K562 (cell line): Measurements from ENCODE around the gene CTSL. TPM values are rescaled to one million over a fixed set of nuclear protein-coding genes. Genes with fewer than 3 reads are reported as not detected.

ENCODE experiments used
- CSDE1 ChIP-seq, 2 experiments: fragments of 450-650 bp; IDR thresholded peaks; 2 replicates each; pipeline ENCODE4 v1.6.1; 2016; ENCODE audit warnings: mild to moderate bottlenecking in 1 of 2
- ESRRA ChIP-seq: fragments of 450-650 bp; IDR thresholded peaks from 2 replicates; pipeline ENCODE4 v1.6.1; 2014; ENCODE audit warnings: low read depth, mild to moderate bottlenecking, moderate library complexity, borderline replicate concordance
- GABPB1 ChIP-seq: sonication (generic); formaldehyde crosslinking; IDR thresholded peaks from 2 replicates; pipeline ENCODE4 v1.8.0; 2022; ENCODE audit warnings: mild to moderate bottlenecking, missing genetic modification reagents
- GTF2E2 ChIP-seq: fragments of 200-800 bp; sonication (Bioruptor generic); IDR thresholded peaks from 2 replicates; pipeline ENCODE4 v1.6.1; 2016; ENCODE audit warnings: missing genetic modification characterization, missing compliant biosample characterization
- HDAC1 ChIP-seq, 2 experiments: fragments of 450-650 bp; IDR thresholded peaks; 2 replicates each; pipeline ENCODE4 v1.6.1; 2016 to 2017; ENCODE audit warnings: inconsistent platforms in 1 of 2, mild to moderate bottlenecking in 1 of 2, moderate library complexity in 1 of 2
- MNT ChIP-seq, 2 experiments: fragments of 450-650 bp; conservative IDR thresholded peaks; 2 replicates each; pipeline ENCODE4 v1.6.1; 2017; ENCODE audit warnings: mild to moderate bottlenecking in 2 of 2, moderate library complexity in 2 of 2
- NONO ChIP-seq, 2 experiments: fragments of 200-400 bp in 1 of 2; fragments of 450-650 bp in 1 of 2; formaldehyde crosslinking in 1 of 2; IDR thresholded peaks; 2 replicates each; pipeline ENCODE4 v1.6.1; 2017; ENCODE audit warnings: low read depth in 2 of 2, mild to moderate bottlenecking in 2 of 2, moderate library complexity in 2 of 2, low read length in 1 of 2
- POLR2B ChIP-seq: fragments of 450-650 bp; IDR thresholded peaks from 2 replicates; pipeline ENCODE4 v1.6.1; 2018; ENCODE audit warnings: low read depth; ENCODE audit not compliant: partially characterized antibody
- POLR2H ChIP-seq: IDR thresholded peaks from 2 replicates; pipeline ENCODE4 v1.6.1; 2016; ENCODE audit warnings: missing genetic modification characterization, low read depth, mild to moderate bottlenecking, control low read depth, missing compliant biosample characterization, moderate library complexity
- RB1 ChIP-seq: fragments of 450-650 bp; IDR thresholded peaks from 2 replicates; pipeline ENCODE4 v1.6.1; 2017; ENCODE audit warnings: low read depth, mild to moderate bottlenecking
- RBFOX2 ChIP-seq: fragments of 200-400 bp; formaldehyde crosslinking; IDR thresholded peaks from 2 replicates; pipeline ENCODE4 v1.6.1; 2017; ENCODE audit warnings: low read depth, mild to moderate bottlenecking, low read length, moderate library complexity
- REST ChIP-seq, 2 experiments: fragments of 450-650 bp; formaldehyde crosslinking in 1 of 2; IDR thresholded peaks; 2 replicates each; pipeline versions ENCODE4 v1.4.0 to v1.6.1; 2014 to 2020; ENCODE audit warnings: mild to moderate bottlenecking in 2 of 2, borderline replicate concordance in 1 of 2, low read depth in 1 of 2
- SMAD4 ChIP-seq: fragments of 250-450 bp; sonication (Bioruptor Pico); conservative IDR thresholded peaks from 2 replicates; pipeline ENCODE4 v1.8.0; 2021; ENCODE audit warnings: inconsistent platforms, mild to moderate bottlenecking, moderate library complexity
- UBTF ChIP-seq, 2 experiments: IDR thresholded peaks; 2 replicates each; pipeline ENCODE4 v1.6.1; 2012; ENCODE audit warnings: improper control_type of control experiment in 2 of 2, low read depth in 2 of 2, low read length in 2 of 2, borderline replicate concordance in 1 of 2
- polyA plus RNA-seq, 8 experiments: library from polyadenylated mRNA; depleted of rRNA in 4 of 8; stranded (reverse) in 5 of 8; unstranded in 3 of 8; fragments of >200 nt; fragmentation: Nextera tagmentation in 2 of 8; fragmentation: Illumina TruSeq in 1 of 8; extraction: Ambion mirVana in 2 of 8; extraction: Trizol in 1 of 8; gene quantifications; 2 replicates each; pipeline versions ENCODE4 v1.2.1 to v1.2.3, GENCODE V29; 2011 to 2014; ENCODE audit warnings: inconsistent platforms in 1 of 8, missing spikeins in 1 of 8
- total RNA-seq, 7 experiments: library from RNA; depleted of rRNA in 6 of 7; stranded (reverse); fragments of >200 nt in 6 of 7; fragmentation: Illumina TruSeq in 2 of 7; extraction: Trizol in 2 of 7; gene quantifications; 2 replicates each; pipeline versions ENCODE4 v1.2.1 to v1.2.3, GENCODE V29; 2011 to 2021; ENCODE audit warnings: low replicate concordance in 1 of 7

The CTSL gene
- total and polyA plus RNA-seq, 9 of the 15 experiments (the other 6 are each of a cell fraction or from before 2014, with no cell fraction given) = 55.9 to 165 (median 93.7) TPM

GRCh38 chr9:87725900-87726709 lies at the start of gene CTSL (continued):
- peak; percentile 93 for TF ChIP-seq REST (IDR thresholded peaks at IDR 0.05; ENCODE audit: borderline replicate concordance)
- TF ChIP-seq REST (CRISPR knock-in tag; IDR thresholded peaks at IDR 0.05; ENCODE audit: low read depth) = no peak
- TF ChIP-seq GTF2E2 = 0 out of 2 replicates have a peak, but pooled peaks have one; percentile 38
- TF ChIP-seq UBTF (IDR thresholded peaks at IDR 0.05; ENCODE audit: borderline replicate concordance in 1 of 2, low read depth in 2 of 2, low read length in 2 of 2) = peak in 1 of 2 experiments; percentile 87; a peak in 3 of 4 replicates
- peak; percentile 94 for TF ChIP-seq SMAD4 (CRISPR knock-in tag)
- peak; percentile 38; the same call in 1 of the 2 replicates for TF ChIP-seq RB1
- peak in 1 of 2 experiments; percentile 31; a peak in 1 of 4 replicates for TF ChIP-seq HDAC1 (IDR thresholded peaks at IDR 0.05)
- 0 out of 4 replicates have a peak, but pooled peaks of 1 of the 2 experiments have one; percentile 34 for TF ChIP-seq NONO (IDR thresholded peaks at IDR 0.05; ENCODE audit: low read depth in 2 of 2, low read length in 1 of 2)
- peak in 1 of 2 experiments; percentile 69; a peak in 3 of 4 replicates for TF ChIP-seq MNT (conservative IDR thresholded peaks at IDR 0.05)
- TF ChIP-seq CSDE1 (IDR thresholded peaks at IDR 0.05) = no peak
- TF ChIP-seq ESRRA = peak; percentile 93
- peak; percentile 78 for TF ChIP-seq POLR2B
- TF ChIP-seq POLR2H (tag) = peak; percentile 83
- peak; percentile 74 for TF ChIP-seq GABPB1 (CRISPR knock-in tag)
- TF ChIP-seq RBFOX2 = peak; percentile 95
